PC-9 (cell line): Measurements from ENCODE around the gene HHATL.

Experiments used
- CTCF ChIP-seq: fragments of 200-600 bp; sonication (generic); conservative IDR thresholded peaks from 2 replicates; pipeline ENCODE4 v1.6.1; 2017; ENCODE audit warnings: mixed run types, antibody characterized with exemption, mild to moderate bottlenecking, moderate library complexity
- EZH2 ChIP-seq: fragments of 200-600 bp; sonication (generic); IDR thresholded peaks from 2 replicates; pipeline ENCODE4 v1.8.0; 2017; ENCODE audit warnings: antibody characterized with exemption, low read depth

DNA sequence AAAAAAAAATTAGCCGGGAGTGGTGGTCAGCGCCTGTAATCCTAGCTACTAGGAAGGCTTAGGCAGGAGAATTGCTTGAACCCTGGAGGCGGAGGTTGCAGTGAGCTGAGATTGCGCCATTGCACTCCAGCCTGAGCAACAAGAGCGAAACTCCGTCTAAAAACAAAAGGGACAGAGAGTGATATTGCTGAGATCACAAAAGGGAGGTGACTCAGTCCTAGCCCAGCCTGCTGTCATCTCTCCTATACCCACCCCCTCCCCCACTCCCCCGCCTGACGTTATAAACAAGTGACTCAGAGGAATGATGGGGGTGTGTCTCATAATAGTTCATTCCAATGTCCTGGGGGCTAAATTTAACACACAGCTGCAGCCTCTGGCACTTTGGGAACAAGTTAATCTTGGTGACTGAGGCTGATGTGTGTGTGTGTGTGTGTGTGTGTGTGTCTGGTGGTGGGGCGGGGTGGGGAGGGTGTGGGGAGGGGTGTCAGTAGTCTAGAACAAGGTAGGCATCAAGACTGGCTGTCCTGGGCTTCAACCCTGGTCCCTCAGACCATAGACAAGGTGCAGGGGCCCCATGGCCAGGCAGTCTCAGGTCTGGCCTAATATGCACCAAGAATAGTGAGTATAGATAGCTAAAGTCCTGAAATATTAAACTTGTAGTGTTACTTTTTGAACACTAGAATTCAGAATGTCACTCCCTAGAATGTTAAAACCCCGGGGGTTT is 18.6 kb downstream of the HHATL start:
- no peak for TF ChIP-seq EZH2
- TF ChIP-seq CTCF = no peak
